Measurements from ENCODE around the gene GSTM2.

- TF ChIP-seq CTCF (IDR thresholded peaks at IDR 0.05) (no peak), POLR2A (IDR thresholded peaks at IDR 0.05) (no peak), POLR2AphosphoS5 (IDR thresholded peaks at IDR 0.05) (no peak), EP300 (IDR thresholded peaks at IDR 0.05) (no peak)
Measured at GRCh38 chr1:109661391-109661790, 6.5 kb upstream of the GSTM2 start.
